Tibial nerve (tissue), 3 donors: ENCODE data around the gene CACNA1S.

Experiments used
- POLR2A ChIP-seq, 2 donors: fragments of 450-650 bp; IDR thresholded peaks; one replicate each; pipeline ENCODE4 v1.6.1; 2017; ENCODE audit warnings: antibody characterized with exemption in 2 of 2, mild to moderate bottlenecking in 2 of 2, moderate library complexity in 2 of 2
- TF ChIP-seq, protein P1 (sequence below), 5 experiments: fragments of 200-600 bp in 3 of 5; fragments of 450-650 bp in 2 of 5; sonication (generic) in 3 of 5; IDR thresholded peaks; one replicate each; pipeline ENCODE4 v1.5.1; 2016 to 2019; ENCODE audit warnings: antibody characterized with exemption in 5 of 5, mild to moderate bottlenecking in 3 of 5, moderate library complexity in 2 of 5

DNA sequence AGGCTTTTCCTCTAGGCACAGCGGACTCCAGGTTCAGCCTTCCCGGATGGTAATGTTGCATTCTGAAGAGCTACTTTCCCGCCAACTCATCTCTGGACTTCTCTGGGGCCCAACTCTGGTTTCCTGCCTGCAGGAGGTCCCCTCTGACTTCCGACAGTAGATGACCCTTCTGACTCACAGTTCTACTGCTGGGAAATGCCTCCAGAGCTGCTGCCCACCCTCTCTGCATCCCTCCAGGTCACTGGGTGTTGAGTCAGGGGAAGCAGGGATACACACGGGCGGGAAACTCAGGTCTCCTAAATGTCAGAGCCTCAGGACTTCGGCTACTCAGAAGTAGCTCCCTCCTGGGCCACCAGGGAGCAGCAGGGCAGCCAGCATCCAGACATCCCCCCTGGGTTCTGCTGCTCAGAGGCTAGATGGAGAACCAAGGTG lies 86.6 kb downstream of the CACNA1S start:
- TF ChIP-seq, protein P1, sequence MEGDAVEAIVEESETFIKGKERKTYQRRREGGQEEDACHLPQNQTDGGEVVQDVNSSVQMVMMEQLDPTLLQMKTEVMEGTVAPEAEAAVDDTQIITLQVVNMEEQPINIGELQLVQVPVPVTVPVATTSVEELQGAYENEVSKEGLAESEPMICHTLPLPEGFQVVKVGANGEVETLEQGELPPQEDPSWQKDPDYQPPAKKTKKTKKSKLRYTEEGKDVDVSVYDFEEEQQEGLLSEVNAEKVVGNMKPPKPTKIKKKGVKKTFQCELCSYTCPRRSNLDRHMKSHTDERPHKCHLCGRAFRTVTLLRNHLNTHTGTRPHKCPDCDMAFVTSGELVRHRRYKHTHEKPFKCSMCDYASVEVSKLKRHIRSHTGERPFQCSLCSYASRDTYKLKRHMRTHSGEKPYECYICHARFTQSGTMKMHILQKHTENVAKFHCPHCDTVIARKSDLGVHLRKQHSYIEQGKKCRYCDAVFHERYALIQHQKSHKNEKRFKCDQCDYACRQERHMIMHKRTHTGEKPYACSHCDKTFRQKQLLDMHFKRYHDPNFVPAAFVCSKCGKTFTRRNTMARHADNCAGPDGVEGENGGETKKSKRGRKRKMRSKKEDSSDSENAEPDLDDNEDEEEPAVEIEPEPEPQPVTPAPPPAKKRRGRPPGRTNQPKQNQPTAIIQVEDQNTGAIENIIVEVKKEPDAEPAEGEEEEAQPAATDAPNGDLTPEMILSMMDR (IDR thresholded peaks at IDR 0.05): no peak
- TF ChIP-seq POLR2A (IDR thresholded peaks at IDR 0.05): no peak
